Skeletal muscle tissue (tissue), 4 donors: Measurements from ENCODE around the gene ZNF710. TPM values are rescaled to one million over a fixed set of nuclear protein-coding genes. Genes with fewer than 3 reads are reported as not detected.
"Not testable (repeated sequence)": the region's sequence is repeated elsewhere in the genome, so short reads cannot be mapped to it uniquely, and the experiment has no call there.

Experiments used
- H3K27ac ChIP-seq: one replicate; pipeline ENCODE4 v1.7.0; 2013; ENCODE audit warnings: mild to moderate bottlenecking, low read depth, low read length, inconsistent platforms
- H3K27me3 ChIP-seq, 3 donors: one replicate each; pipeline ENCODE4 v1.7.0; 2013; ENCODE audit warnings: low read length in 3 of 3; ENCODE audit not compliant: control insufficient read depth in 3 of 3, insufficient read depth in 3 of 3
- H3K36me3 ChIP-seq, 3 donors: one replicate each; pipeline ENCODE4 v1.7.0; 2013; ENCODE audit warnings: low read length in 3 of 3; ENCODE audit not compliant: control insufficient read depth in 3 of 3, insufficient read depth in 3 of 3
- H3K4me1 ChIP-seq, 3 donors: one replicate each; pipeline ENCODE4 v1.7.0; 2013; ENCODE audit warnings: low read length in 3 of 3, mild to moderate bottlenecking in 3 of 3; ENCODE audit not compliant: control insufficient read depth in 3 of 3, insufficient read depth in 3 of 3
- H3K4me3 ChIP-seq, 3 donors: one replicate each; pipeline ENCODE4 v1.7.0; 2013; ENCODE audit warnings: low read length in 3 of 3
- H3K9ac ChIP-seq, 3 donors: one replicate each; pipeline ENCODE4 v1.7.0; 2013; ENCODE audit warnings: low read length in 3 of 3, mild to moderate bottlenecking in 3 of 3, moderate library complexity in 2 of 3, low read depth in 1 of 3
- H3K9me3 ChIP-seq, 3 donors: one replicate each; pipeline ENCODE4 v1.7.0; 2013; ENCODE audit warnings: low read length in 3 of 3; ENCODE audit not compliant: control insufficient read depth in 3 of 3
- total RNA-seq: library from RNA; depleted of rRNA; stranded (reverse); fragments of >200 nt; gene quantifications from one replicate; pipeline ENCODE4 v1.2.3, GENCODE V29; 2014
- donor health status: Osteomylitis.

ZNF710 gene
- total RNA-seq, 1 donor from 2014 or later = 3.7 TPM

DNA sequence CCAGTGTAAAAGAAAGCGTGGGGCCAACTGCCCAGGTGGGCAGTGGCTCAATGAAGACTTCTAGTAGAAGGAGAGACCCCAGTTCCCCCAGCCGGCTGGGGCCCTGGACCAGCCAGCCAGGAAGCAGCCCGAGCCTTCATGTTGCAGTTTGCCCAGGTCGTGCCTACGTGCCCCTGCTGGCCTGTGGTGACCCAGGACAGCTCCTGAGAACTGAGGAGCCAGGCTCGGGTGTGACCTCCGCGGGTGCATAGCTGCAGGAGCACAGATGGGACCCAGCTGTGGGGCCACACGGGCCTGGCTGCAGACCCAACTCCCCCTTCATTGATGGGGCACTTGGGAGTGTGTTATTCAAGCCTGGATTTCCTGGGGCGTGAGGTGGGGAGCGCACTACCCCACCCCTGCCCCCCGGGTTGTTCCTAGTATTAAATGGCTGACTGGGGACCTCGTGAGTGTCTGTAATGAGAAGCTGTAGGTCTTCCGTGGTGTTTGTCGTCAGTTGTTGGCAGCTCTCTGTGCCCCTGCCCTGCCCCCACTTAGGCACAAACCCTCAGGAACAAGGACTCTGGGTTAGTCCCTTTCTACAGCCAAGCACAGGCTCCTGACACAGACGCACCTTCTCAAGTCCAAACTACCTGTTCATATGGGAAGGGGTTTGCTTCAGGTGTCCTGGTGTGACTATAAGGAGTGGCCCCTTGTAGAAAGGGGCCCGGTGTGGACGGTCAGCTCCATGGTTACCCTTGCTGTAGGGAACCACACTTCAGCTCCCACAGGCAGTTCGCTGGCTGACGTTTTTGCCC, 62.0 kb downstream of the ZNF710 start:
- H3K27ac ChIP-seq = peak overlapping the region; percentile 76
- H3K4me1 ChIP-seq = peaks cover 44 to 54% (median 52%) of the 10 kb centered on the region in 3 donors
- H3K27me3 ChIP-seq = no peaks in the 10 kb centered on the region
- peaks cover 3 to 5% (median 4%) of the 10 kb centered on the region in 3 donors for H3K36me3 ChIP-seq
- peak overlapping the region in 2 of 3 donors; percentile 40 for H3K9ac ChIP-seq
- no peak overlapping the region for H3K4me3 ChIP-seq
- H3K9me3 ChIP-seq = no peaks in the 10 kb centered on the region

DNA sequence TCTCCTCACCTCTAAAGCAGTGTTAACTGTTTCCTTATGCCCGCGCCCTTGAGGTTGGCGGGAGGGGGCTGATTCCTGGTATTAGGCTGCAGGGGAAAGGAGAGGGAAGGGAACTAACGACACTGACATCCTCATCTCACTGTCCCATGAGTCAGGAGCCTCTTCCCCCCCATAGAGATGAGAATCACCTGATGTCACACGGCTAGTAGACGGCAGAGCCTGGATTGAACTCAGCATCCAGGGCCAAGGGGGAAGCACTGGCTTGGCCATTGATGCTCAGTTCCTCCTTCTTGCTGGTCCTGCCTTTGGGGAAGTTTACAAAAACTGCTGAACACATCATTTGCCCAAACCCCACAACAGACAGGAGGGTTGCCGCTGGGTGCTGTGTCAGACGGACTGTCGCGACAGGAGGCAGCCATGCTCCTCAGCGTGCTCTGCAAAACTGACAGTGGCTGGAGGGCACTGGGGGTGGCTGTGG, 62.7 kb downstream of the ZNF710 start:
- H3K4me1 ChIP-seq = peaks cover 42 to 54% (median 52%) of the 10 kb centered on the region in 3 donors
- H3K4me3 ChIP-seq = no peak overlapping the region
- peak overlapping the region; percentile 76 for H3K27ac ChIP-seq
- no peaks in the 10 kb centered on the region for H3K27me3 ChIP-seq
- H3K9ac ChIP-seq = peak overlapping the region in 1 of 3 donors; percentile 40
- no peaks in the 10 kb centered on the region for H3K9me3 ChIP-seq
- peaks cover 7 to 8% (median 7%) of the 10 kb centered on the region in 3 donors for H3K36me3 ChIP-seq

DNA sequence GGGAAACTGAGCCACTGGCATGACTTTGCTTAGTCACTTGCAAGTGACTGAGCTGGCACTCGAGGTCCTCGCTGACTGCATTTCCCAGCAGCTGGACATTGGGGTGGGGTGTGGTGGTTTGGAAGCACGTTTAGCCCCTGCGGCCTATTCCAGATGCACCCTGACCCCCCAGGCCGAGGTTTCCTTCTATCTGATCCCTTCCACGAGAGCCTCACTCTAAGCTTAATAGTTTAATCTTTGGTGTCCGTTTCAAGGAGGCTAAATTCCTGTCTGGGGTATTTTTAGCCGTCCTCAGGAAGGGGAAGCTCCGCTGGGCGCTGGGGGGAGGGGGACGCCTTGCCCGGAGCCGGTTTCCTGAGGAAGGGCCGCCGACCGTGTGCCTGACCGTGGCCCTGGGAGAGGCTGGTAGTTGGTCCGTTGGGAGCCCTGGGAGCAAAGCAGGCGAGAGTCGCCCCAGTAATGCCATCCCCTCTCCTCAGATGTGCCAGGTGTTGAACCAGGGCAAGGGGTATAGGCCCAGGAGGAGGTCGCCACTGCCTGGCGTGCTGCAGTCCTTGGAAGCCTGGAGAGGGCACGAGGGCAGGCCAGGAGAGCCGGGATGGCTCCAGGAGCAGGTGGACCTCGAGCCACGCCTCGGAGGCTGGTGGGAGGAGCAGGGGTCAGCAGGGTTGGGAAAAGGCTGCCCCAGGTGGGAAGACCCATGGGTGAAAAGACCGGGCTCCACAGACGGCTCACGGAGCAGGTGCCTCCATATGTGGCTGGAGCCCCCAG, 64.0 kb downstream of the ZNF710 start:
- H3K27ac ChIP-seq = peak overlapping the region; percentile 76
- H3K36me3 ChIP-seq = peaks cover 7 to 12% (median 8%) of the 10 kb centered on the region in 3 donors
- H3K4me3 ChIP-seq = peak overlapping the region; percentile 4 to 58 (median 23)
- no peaks in the 10 kb centered on the region for H3K27me3 ChIP-seq
- peak overlapping the region; percentile 24 to 75 (median 47) for H3K9ac ChIP-seq
- peaks cover 42 to 53% (median 48%) of the 10 kb centered on the region in 3 donors for H3K4me1 ChIP-seq
- H3K9me3 ChIP-seq = no peaks in the 10 kb centered on the region

DNA sequence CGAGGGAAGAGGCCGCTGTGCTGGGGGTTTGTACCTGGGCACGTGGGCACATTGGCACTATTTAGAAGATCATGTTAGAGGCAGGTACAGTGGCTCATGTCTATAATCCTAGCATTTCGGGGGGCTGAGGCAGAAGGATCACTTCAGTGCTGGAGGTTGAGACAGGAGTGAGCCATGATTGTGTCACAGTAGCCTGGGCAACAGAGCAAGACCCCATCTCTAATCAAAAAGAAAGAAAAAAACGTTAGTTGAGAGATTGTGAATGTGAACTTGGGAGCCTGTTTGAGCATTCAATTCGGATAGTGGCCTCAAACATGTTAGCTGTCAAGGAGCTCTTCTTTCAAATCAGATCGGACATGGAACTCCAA, 64.5 kb downstream of the ZNF710 start:
- H3K9me3 ChIP-seq = no peaks in the 10 kb centered on the region
- H3K4me3 ChIP-seq = no peak overlapping the region
- peaks cover 7 to 12% (median 8%) of the 10 kb centered on the region in 3 donors for H3K36me3 ChIP-seq
- no peaks in the 10 kb centered on the region for H3K27me3 ChIP-seq
- H3K4me1 ChIP-seq = peaks cover 42 to 53% (median 48%) of the 10 kb centered on the region in 3 donors
- H3K27ac ChIP-seq = peak overlapping the region; percentile 76
- peak overlapping the region in 2 of 3 donors; percentile 33 to 75 for H3K9ac ChIP-seq

DNA sequence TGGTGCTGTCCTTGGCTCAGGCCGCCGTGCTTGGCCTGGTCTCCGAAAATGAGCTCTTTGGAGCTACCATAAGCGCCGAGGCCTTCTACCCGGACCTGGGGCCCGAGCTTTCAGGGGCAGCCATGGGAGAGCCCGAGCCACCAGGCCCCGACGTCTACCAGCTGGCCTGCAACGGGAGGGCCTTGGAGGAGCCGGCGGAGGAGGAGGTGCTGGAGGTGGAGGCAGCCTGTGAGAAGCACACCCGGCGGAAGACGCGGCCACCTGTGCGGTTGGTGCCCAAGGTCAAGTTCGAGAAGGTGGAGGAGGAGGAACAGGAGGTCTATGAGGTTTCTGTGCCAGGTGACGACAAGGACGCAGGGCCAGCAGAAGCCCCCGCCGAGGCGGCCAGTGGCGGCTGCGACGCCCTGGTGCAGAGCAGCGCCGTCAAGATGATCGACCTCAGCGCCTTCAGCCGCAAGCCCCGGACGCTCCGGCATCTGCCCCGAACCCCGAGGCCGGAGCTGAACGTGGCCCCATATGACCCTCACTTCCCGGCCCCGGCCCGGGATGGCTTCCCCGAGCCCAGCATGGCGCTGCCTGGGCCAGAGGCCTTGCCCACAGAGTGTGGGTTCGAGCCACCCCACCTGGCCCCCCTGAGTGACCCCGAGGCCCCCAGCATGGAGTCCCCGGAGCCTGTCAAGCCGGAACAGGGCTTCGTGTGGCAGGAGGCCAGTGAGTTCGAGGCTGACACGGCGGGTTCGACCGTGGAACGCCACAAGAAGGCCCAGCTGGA, 66.2 kb downstream of the ZNF710 start:
- Histone ChIP-seq H3K9ac (no peak overlapping the region), H3K4me3 (no peak overlapping the region), H3K36me3 (peaks cover 7 to 12% (median 8%) of the 10 kb centered on the region in 3 donors), H3K4me1 (peaks cover 31 to 39% (median 37%) of the 10 kb centered on the region in 3 donors), H3K27ac (no peak overlapping the region), H3K9me3 (no peaks in the 10 kb centered on the region), H3K27me3 (no peaks in the 10 kb centered on the region)

DNA sequence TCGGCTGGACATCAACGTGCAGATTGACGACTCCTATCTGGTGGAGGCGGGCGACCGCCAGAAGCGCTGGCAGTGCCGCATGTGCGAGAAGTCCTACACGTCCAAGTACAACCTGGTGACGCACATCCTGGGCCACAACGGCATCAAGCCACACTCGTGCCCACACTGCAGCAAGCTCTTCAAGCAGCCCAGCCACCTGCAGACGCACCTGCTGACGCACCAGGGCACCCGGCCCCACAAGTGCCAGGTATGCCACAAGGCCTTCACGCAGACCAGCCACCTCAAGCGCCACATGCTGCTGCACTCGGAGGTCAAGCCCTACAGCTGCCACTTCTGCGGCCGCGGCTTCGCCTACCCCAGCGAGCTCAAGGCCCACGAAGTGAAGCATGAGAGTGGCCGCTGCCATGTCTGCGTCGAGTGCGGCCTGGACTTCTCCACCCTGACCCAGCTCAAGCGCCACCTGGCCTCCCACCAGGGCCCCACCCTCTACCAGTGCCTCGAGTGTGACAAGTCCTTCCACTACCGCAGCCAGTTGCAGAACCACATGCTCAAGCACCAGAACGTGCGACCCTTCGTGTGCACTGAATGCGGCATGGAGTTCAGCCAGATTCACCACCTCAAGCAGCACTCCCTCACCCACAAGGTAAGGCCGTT, 67.0 kb downstream of the ZNF710 start:
- Histone ChIP-seq H3K36me3 (peaks cover 7 to 16% (median 8%) of the 10 kb centered on the region in 3 donors), H3K9ac (no peak overlapping the region), H3K4me1 (peaks cover 24 to 37% (median 30%) of the 10 kb centered on the region in 3 donors), H3K27ac (no peak overlapping the region), H3K27me3 (no peaks in the 10 kb centered on the region), H3K4me3 (no peak overlapping the region), H3K9me3 (no peaks in the 10 kb centered on the region)

DNA sequence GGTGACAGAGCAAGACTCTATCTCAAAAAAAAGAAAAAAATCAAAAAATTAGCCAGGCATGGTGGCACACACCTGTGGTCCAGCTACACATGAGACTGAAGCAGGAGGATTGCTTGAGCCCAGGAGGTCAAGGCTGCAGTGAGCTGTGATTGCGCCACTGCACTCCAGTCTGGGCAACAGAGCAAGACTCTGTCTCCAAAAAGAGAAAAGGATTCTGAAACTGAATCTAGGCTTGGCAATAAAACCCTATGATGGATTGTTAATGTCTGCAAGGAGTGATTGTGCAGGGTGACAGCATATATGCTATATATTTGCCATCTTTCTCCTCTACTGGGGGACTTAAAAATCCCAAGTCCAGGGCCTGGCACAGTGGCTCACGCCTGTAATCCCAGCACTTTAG, 69.5 kb downstream of the ZNF710 start:
- H3K36me3 ChIP-seq = peaks cover 11 to 24% (median 13%) of the 10 kb centered on the region in 3 donors
- H3K9me3 ChIP-seq = not testable (repeated sequence)

DNA sequence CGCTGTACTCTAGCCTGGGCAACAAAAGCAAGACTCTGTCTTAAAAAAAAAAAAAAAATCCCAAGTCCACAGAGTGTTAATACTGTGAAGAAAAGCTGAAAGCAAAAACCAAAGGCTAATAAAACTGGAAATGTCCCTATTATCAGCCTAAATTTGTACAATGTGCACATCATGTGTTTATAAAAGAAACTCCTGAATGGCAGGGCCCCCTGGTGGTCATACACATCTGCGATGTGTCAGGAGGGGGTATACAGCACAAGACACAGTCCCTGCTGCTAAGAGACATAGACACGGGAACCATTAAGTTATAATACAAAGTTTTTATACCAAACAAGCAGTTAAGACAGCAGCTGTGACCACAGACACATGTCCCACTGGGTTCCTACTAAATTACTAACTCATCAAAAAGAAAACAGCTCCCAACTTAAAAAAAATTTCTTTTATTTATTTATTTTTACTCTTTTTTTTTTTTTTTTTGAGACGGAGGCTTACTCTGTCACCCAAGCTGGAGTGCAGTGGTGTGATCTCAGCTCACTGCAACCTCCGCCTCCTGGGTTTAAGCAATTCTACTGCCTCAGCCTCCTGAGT, 70.2 kb downstream of the ZNF710 start:
- no peak overlapping the region for H3K4me3 ChIP-seq
- H3K27ac ChIP-seq = no peak overlapping the region
- H3K27me3 ChIP-seq = no peaks in the 10 kb centered on the region
- peaks cover 12 to 35% (median 22%) of the 10 kb centered on the region in 3 donors for H3K4me1 ChIP-seq
- H3K9me3 ChIP-seq = no peaks in the 10 kb centered on the region
- H3K9ac ChIP-seq = no peak overlapping the region
- H3K36me3 ChIP-seq = peaks cover 11 to 24% (median 13%) of the 10 kb centered on the region in 3 donors

More for the DNA sequence above, 69.5 kb downstream of the ZNF710 start:
- H3K9ac ChIP-seq, H3K27me3 ChIP-seq, H3K4me3 ChIP-seq, H3K27ac ChIP-seq: not testable (repeated sequence)
- peaks cover 6 to 30% (median 15%) of the 10 kb centered on the region in 3 donors for H3K4me1 ChIP-seq
